PC-3 (cell line): ENCODE results near the gene NRDE2. TPM values are rescaled to one million over a fixed set of nuclear protein-coding genes. Genes with fewer than 3 reads are reported as not detected.

ENCODE experiments used
- ATAC-seq: fragments of 200-7000 bp; cut with Tn5 transposase; 2 replicates; pipeline ENCODE4 v1.9.1; 2020; ENCODE audit warnings: mild to moderate bottlenecking, moderate library complexity
- BruUV-seq: library from RNA; stranded (reverse); fragments of 400-500 nt; replicated peaks from 2 replicates; lab custom pipeline; 2021; lab: Mats Ljungman, UMichigan
- CTCF ChIA-PET: fragments of 300-600 bp; sonication (Branson Sonifier 250); formaldehyde crosslinking; loops from one replicate; lab custom pipeline; 2022; ENCODE audit warnings: antibody characterized with exemption; lab: Charles Lee
- POLR2A ChIA-PET: fragments of 300-600 bp; sonication (Branson Sonifier 250); formaldehyde crosslinking; loops from one replicate; lab custom pipeline; 2022; ENCODE audit warnings: antibody characterized with exemption; ENCODE audit not compliant: unreplicated experiment; lab: Charles Lee
- DNase-seq: peaks from one replicate; pipeline ENCODE4 v3.0.0-alpha.2; 2015
- H2AFZ ChIP-seq: fragments of 300-600 bp; sonication (generic); 2 replicates; pipeline ENCODE4 v1.6.0; 2016; ENCODE audit warnings: antibody characterized with exemption, low read length
- H3F3A ChIP-seq: fragments of 300-600 bp; sonication (generic); one replicate; pipeline ENCODE4 v1.6.0; 2017; ENCODE audit warnings: antibody characterized with exemption, low read length, control low read depth, mild to moderate bottlenecking; ENCODE audit not compliant: unreplicated experiment
- H3K27ac ChIP-seq: fragments of 300-600 bp; sonication (generic); 2 replicates; pipeline ENCODE4 v1.5.1; 2016; ENCODE audit warnings: mild to moderate bottlenecking, low read length
- H3K27me3 ChIP-seq: fragments of 300-600 bp; sonication (generic); 2 replicates; pipeline ENCODE4 v1.6.1; 2016; ENCODE audit warnings: low read length, mixed read lengths
- H3K36me3 ChIP-seq: fragments of 300-600 bp; sonication (generic); 2 replicates; pipeline ENCODE4 v1.6.1; 2016; ENCODE audit warnings: low read depth, mixed run types, low read length, mixed read lengths
- H3K4me1 ChIP-seq: fragments of 300-600 bp; sonication (generic); 2 replicates; pipeline ENCODE4 v1.5.1; 2016; ENCODE audit warnings: low read length; ENCODE audit not compliant: insufficient read depth
- H3K4me2 ChIP-seq: fragments of 300-600 bp; sonication (generic); 2 replicates; pipeline ENCODE4 v1.6.0; 2016; ENCODE audit warnings: low read length
- H3K4me3 ChIP-seq: fragments of 300-600 bp; sonication (generic); 2 replicates; pipeline ENCODE4 v1.5.1; 2016; ENCODE audit warnings: mild to moderate bottlenecking, low read length, mixed read lengths
- H3K79me2 ChIP-seq: fragments of 300-600 bp; sonication (generic); 2 replicates; pipeline ENCODE4 v1.6.1; 2017; ENCODE audit warnings: low read length, mixed read lengths
- H3K9ac ChIP-seq: fragments of 300-600 bp; sonication (generic); 2 replicates; pipeline ENCODE4 v1.6.0; 2016; ENCODE audit warnings: mild to moderate bottlenecking, low read length
- H3K9me2 ChIP-seq: fragments of 300-600 bp; sonication (generic); replicated peaks from 2 replicates; pipeline ENCODE4 v1.6.1; 2016; ENCODE audit warnings: mixed run types, low read length, mixed read lengths
- H3K9me3 ChIP-seq: fragments of 300-600 bp; sonication (generic); 2 replicates; pipeline ENCODE4 v1.6.1; 2016; ENCODE audit warnings: low read length, mixed read lengths
- H4K20me1 ChIP-seq: fragments of 300-600 bp; sonication (generic); 2 replicates; pipeline ENCODE4 v1.6.1; 2016; ENCODE audit warnings: low read length, mixed read lengths
- EZH2 ChIP-seq: fragments of 300-600 bp; sonication (generic); IDR thresholded peaks from one replicate; pipeline ENCODE4 v1.6.1; 2017; ENCODE audit warnings: antibody characterized with exemption, mild to moderate bottlenecking, low read length; ENCODE audit not compliant: unreplicated experiment
- EZH2phosphoT487 ChIP-seq: fragments of 300-600 bp; sonication (generic); IDR thresholded peaks from 2 replicates; pipeline ENCODE4 v1.6.1; 2018; ENCODE audit warnings: mild to moderate bottlenecking, antibody characterized with exemption, low read length, borderline replicate concordance
- intact Hi-C: fragments of 100-400 bp; cut with micrococcal nuclease; formaldehyde crosslinking; loops from 2 replicates; pipeline ENCODE4 v1.9.0; 2023
- total RNA-seq: library from RNA; depleted of rRNA; stranded (reverse); fragments of >200 nt; gene quantifications from 2 replicates; pipeline ENCODE4 v1.2.3, GENCODE V29; 2014
- TF ChIP-seq, protein P1 (sequence below): fragments of 300-600 bp; sonication (generic); conservative IDR thresholded peaks from 2 replicates; pipeline ENCODE4 v1.5.1; 2017; ENCODE audit warnings: antibody characterized with exemption, low read depth, mild to moderate bottlenecking, low read length

Gene NRDE2
- total RNA-seq, 1 experiment from 2014 or later: 18.3 TPM

DNA sequence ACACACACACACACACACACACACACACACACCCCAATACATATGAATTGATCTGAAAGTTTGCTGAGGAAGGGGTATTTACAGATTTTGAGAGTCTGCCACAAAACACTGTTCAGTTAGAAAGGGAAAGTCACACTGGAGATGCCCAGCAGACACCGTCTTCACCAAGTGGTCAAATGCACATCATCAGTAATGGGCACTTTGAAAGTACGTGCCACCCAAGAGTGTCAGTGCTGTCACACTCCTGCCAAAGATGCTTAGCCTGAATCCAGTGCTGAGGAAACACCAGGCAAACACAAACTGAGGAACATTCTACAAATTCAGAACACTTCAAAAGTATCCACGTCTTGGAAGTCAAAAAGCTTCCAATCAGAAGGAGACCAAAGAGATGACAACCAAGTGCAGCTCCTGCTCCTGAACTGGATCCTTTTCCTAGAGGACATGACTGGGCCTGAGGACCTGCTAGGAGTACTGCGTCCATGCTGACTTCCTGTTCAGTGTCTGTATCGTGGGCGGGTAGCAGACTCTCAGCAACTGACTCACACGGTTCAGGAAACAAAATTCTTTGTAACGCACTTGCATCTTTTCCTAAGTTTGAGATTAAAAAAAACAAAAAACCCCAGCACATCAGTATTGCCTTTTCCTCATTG lies 56.8 kb downstream of the NRDE2 start:
- no peak overlapping the region for H2AFZ ChIP-seq
- POLR2A ChIA-PET: interaction anchor here (0.6 kb wide), 1 partner anchor 301 kb away, joined by 3 read pairs; no protein-coding TSS in a partner anchor
- no peaks in the 10 kb centered on the region for H3K9me2 ChIP-seq
- intact Hi-C loops: no loop called here
- H3K36me3 ChIP-seq: peaks cover 27% of the 10 kb centered on the region
- CTCF ChIA-PET: no interaction called here
- TSS peak; percentile 13 for BruUV-seq
- TF ChIP-seq EZH2 (no peak), EZH2phosphoT487 (no peak)
- TF ChIP-seq, protein P1, sequence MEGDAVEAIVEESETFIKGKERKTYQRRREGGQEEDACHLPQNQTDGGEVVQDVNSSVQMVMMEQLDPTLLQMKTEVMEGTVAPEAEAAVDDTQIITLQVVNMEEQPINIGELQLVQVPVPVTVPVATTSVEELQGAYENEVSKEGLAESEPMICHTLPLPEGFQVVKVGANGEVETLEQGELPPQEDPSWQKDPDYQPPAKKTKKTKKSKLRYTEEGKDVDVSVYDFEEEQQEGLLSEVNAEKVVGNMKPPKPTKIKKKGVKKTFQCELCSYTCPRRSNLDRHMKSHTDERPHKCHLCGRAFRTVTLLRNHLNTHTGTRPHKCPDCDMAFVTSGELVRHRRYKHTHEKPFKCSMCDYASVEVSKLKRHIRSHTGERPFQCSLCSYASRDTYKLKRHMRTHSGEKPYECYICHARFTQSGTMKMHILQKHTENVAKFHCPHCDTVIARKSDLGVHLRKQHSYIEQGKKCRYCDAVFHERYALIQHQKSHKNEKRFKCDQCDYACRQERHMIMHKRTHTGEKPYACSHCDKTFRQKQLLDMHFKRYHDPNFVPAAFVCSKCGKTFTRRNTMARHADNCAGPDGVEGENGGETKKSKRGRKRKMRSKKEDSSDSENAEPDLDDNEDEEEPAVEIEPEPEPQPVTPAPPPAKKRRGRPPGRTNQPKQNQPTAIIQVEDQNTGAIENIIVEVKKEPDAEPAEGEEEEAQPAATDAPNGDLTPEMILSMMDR: no peak
- no peak overlapping the region for H3K4me2 ChIP-seq
- no peak overlapping the region for H3K27ac ChIP-seq
- H3K4me1 ChIP-seq: no peaks in the 10 kb centered on the region
- no peaks in the 10 kb centered on the region for H3F3A ChIP-seq
- H3K79me2 ChIP-seq: no peaks in the 10 kb centered on the region
- H3K9ac ChIP-seq: no peak overlapping the region
- DNase-seq (no peak), ATAC-seq (no peak)
- no peak overlapping the region for H3K4me3 ChIP-seq
- H4K20me1 ChIP-seq: no peaks in the 10 kb centered on the region
- H3K9me3 ChIP-seq: no peaks in the 10 kb centered on the region
- H3K27me3 ChIP-seq: no peaks in the 10 kb centered on the region

DNA sequence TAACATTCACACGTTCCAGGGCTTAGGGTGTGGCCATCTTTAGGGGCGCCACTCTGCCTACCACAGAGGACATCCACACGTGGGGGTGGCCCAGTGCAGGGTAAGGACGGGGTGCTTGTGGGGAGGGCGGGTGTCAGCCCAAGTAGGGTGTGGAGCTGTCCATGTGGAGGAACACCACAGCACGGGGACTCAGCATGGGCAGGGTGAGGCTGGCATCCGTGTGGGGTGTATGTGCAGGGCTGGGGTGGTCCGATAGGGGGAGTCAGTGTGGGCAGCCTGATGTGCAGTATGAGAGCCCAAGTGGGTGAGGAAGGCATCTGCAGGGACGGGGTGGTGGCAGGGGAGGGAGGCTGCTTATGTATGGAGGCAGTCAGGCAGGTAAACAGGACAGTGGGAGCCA lies 57.7 kb downstream of the NRDE2 start:
- no peak overlapping the region for H3K27ac ChIP-seq
- CTCF ChIA-PET: no interaction called here
- H3K9me3 ChIP-seq: no peaks in the 10 kb centered on the region
- no peak overlapping the region for H3K4me2 ChIP-seq
- H3K9ac ChIP-seq: no peak overlapping the region
- H4K20me1 ChIP-seq: no peaks in the 10 kb centered on the region
- no peaks in the 10 kb centered on the region for H3K9me2 ChIP-seq
- DNase-seq (no peak), ATAC-seq (no peak)
- POLR2A ChIA-PET: no interaction called here
- TF ChIP-seq EZH2phosphoT487 (no peak), EZH2 (no peak)
- TF ChIP-seq, protein P1: no peak
- H3K27me3 ChIP-seq: no peaks in the 10 kb centered on the region
- peaks cover 35% of the 10 kb centered on the region for H3K36me3 ChIP-seq
- no peaks in the 10 kb centered on the region for H3K79me2 ChIP-seq
- no peak overlapping the region for H3K4me3 ChIP-seq
- no peak overlapping the region for H2AFZ ChIP-seq
- no TSS peak for BruUV-seq
- intact Hi-C loops: no loop called here
- no peaks in the 10 kb centered on the region for H3F3A ChIP-seq
- H3K4me1 ChIP-seq: no peaks in the 10 kb centered on the region

DNA sequence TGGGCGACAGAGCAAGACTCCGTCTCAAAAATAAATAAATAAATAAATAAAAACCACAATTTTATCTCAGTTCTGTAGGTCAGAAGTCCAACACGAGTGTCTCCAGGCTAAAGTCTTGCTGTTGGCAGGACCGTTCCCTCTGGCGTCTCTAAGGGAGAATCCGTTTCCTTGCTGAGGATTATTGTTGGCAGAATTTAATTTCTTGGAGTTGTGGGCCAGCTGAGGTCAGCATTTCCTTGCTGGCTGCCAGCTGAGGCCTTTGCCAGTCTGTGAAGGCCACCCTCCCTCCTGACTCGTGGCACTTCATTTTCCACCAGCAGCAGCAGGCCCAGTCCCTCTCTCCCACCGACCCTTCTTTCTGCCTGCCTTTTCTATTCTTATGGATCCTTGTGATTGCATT lies 58.2 kb downstream of the NRDE2 start:
- BruUV-seq: no TSS peak
- H3K36me3 ChIP-seq: peaks cover 40% of the 10 kb centered on the region
- ChIA-PET POLR2A (no interaction called here), CTCF (no interaction called here)
- no peak overlapping the region for H3K4me2 ChIP-seq
- H3K9me2 ChIP-seq: no peaks in the 10 kb centered on the region
- H3K27me3 ChIP-seq: no peaks in the 10 kb centered on the region
- ATAC-seq (no peak), DNase-seq (no peak)
- H2AFZ ChIP-seq: no peak overlapping the region
- TF ChIP-seq, protein P1: no peak
- TF ChIP-seq EZH2phosphoT487: no peak
- no peak for TF ChIP-seq EZH2
- H3K4me1 ChIP-seq: no peaks in the 10 kb centered on the region
- H3K79me2 ChIP-seq: no peaks in the 10 kb centered on the region
- H4K20me1 ChIP-seq: 0 out of 2 replicates have a peak, but pooled peaks cover 1% of the 10 kb centered on the region
- no peak overlapping the region for H3K27ac ChIP-seq
- intact Hi-C loops: no loop called here
- no peaks in the 10 kb centered on the region for H3F3A ChIP-seq
- H3K9me3 ChIP-seq: no peaks in the 10 kb centered on the region
- H3K4me3 ChIP-seq: no peak overlapping the region
- H3K9ac ChIP-seq: no peak overlapping the region
